ENCODE measurements around the gene ZBTB16. TPM values are rescaled to one million over a fixed set of nuclear protein-coding genes. Genes with fewer than 3 reads are reported as not detected.
A peak's percentile ranks its signal among the peaks of the same experiment; 100 is the strongest.

The ZBTB16 gene
- polyA plus RNA-seq, 3 donors = 4.1 to 12.3 (median 8.3) TPM

GRCh38 chr11:114172055-114172861 lies 112.7 kb downstream of the ZBTB16 start:
- H3K4me3 Mint-ChIP-seq = no peak overlapping the region
- 86% methylated on average over 12 of the region's 14 CpGs for WGBS (ENCODE audit: insufficient coverage)
- H3K27ac Mint-ChIP-seq = peak overlapping the region in 1 of 7 donors; percentile 6
- peaks cover 0 to 4% (median 0%) of the 10 kb centered on the region in 7 donors for H3K9me3 Mint-ChIP-seq
- no peak for DNase-seq
- no peak overlapping the region for H3K4me3 ChIP-seq (replicated peaks in 1 of 3; ENCODE audit: low read depth in 2 of 3, low read length in 3 of 3)
- H3K4me1 ChIP-seq (ENCODE audit: control insufficient read depth in 1 of 2, insufficient read depth in 2 of 2, low read length in 2 of 2) = peaks cover 9 to 24% of the 10 kb centered on the region in 2 donors
- peaks cover 44% of the 10 kb centered on the region for H3K4me1 Mint-ChIP-seq
- TF ChIP-seq CTCF (IDR thresholded peaks at IDR 0.05) = no peak
- intact Hi-C loops (cut with micrococcal nuclease) = loop anchor here in 1 of 2 donors (5.0 kb wide), 1 partner anchor 45 kb away; no protein-coding TSS in a partner anchor
- no peaks in the 10 kb centered on the region for H4K20me1 ChIP-seq (ENCODE audit: insufficient read depth, low read length)
- H3K9ac ChIP-seq (ENCODE audit: insufficient read depth, low read length, poor library complexity, severe bottlenecking) = no peak overlapping the region
- H3K9me3 ChIP-seq (replicated peaks in 1 of 2; ENCODE audit: control insufficient read depth in 1 of 2, insufficient read depth in 1 of 2, low read length in 2 of 2) = no peaks in the 10 kb centered on the region
- H3K4me2 ChIP-seq (replicated peaks; ENCODE audit: extremely low read depth, low read length, poor library complexity, severe bottlenecking) = no peak overlapping the region
- peaks cover 6 to 10% of the 10 kb centered on the region in 2 donors for H3K36me3 Mint-ChIP-seq
- H3K27me3 Mint-ChIP-seq (ENCODE audit: low read depth in 3 of 3) = peaks cover 5 to 11% (median 10%) of the 10 kb centered on the region in 3 donors
- H3K36me3 ChIP-seq (replicated peaks in 1 of 2; ENCODE audit: control insufficient read depth in 1 of 2, insufficient read depth in 2 of 2, low read length in 2 of 2) = no peaks in the 10 kb centered on the region
- H3K27me3 ChIP-seq (ENCODE audit: control insufficient read depth in 2 of 2, insufficient read depth in 2 of 2, low read length in 2 of 2) = no peaks in the 10 kb centered on the region
- H3K79me2 ChIP-seq (ENCODE audit: insufficient read depth, low read length) = no peaks in the 10 kb centered on the region
- H2AFZ ChIP-seq (ENCODE audit: insufficient read depth, low read depth, low read length, poor library complexity, severe bottlenecking) = no peak overlapping the region
- H3K27ac ChIP-seq (ENCODE audit: low read depth in 1 of 2, low read length in 2 of 2) = no peak overlapping the region

DNA sequence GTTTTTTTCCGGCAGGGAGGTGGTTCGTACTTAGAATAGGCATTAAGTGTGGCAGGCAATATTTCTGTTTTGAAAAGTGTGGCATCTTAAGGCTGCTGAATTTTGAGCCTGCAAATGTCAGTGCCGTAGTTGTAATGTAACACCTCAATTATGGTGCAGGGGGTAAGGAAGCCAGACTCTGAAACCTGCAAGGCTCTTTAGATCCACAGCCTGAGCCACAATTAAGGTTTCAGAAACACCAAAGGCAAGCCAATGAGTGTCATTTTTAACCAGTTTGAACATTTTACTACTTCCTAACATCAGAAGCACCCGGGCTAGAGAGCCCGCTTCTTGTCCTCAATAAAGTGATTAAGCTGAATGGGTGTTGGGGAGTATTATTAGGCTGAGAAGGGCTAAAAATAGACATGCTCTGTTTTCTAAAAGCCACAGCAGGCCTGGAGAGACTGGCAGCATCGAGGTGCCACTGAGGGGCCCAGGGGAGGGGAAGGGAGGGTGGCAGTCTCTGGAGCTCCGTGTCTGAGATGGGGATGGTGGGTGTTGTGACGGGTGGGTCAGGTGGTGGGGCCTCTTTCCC lies 113.4 kb downstream of the ZBTB16 start:
- Mint-ChIP-seq H3K4me3 (no peak overlapping the region), H3K27ac (no peak overlapping the region), H3K27me3 (ENCODE audit: low read depth in 3 of 3) (peaks cover 5 to 11% (median 9%) of the 10 kb centered on the region in 3 donors), H3K4me1 (peaks cover 37% of the 10 kb centered on the region), H3K36me3 (peaks cover 5 to 10% of the 10 kb centered on the region in 2 donors), H3K9me3 (peaks cover 0 to 4% (median 0%) of the 10 kb centered on the region in 7 donors)
- Histone ChIP-seq H3K4me1 (ENCODE audit: control insufficient read depth in 1 of 2, insufficient read depth in 2 of 2, low read length in 2 of 2) (peaks cover 2 to 17% of the 10 kb centered on the region in 2 donors), H3K9ac (ENCODE audit: insufficient read depth, low read length, poor library complexity, severe bottlenecking) (no peak overlapping the region), H2AFZ (ENCODE audit: insufficient read depth, low read depth, low read length, poor library complexity, severe bottlenecking) (no peak overlapping the region), H4K20me1 (ENCODE audit: insufficient read depth, low read length) (no peaks in the 10 kb centered on the region), H3K79me2 (ENCODE audit: insufficient read depth, low read length) (no peaks in the 10 kb centered on the region), H3K4me2 (replicated peaks; ENCODE audit: extremely low read depth, low read length, poor library complexity, severe bottlenecking) (no peak overlapping the region), H3K27ac (ENCODE audit: low read depth in 1 of 2, low read length in 2 of 2) (no peak overlapping the region), H3K36me3 (replicated peaks in 1 of 2; ENCODE audit: control insufficient read depth in 1 of 2, insufficient read depth in 2 of 2, low read length in 2 of 2) (no peaks in the 10 kb centered on the region), H3K27me3 (ENCODE audit: control insufficient read depth in 2 of 2, insufficient read depth in 2 of 2, low read length in 2 of 2) (no peaks in the 10 kb centered on the region), H3K9me3 (replicated peaks in 1 of 2; ENCODE audit: control insufficient read depth in 1 of 2, insufficient read depth in 1 of 2, low read length in 2 of 2) (no peaks in the 10 kb centered on the region), H3K4me3 (replicated peaks in 1 of 3; ENCODE audit: low read depth in 2 of 3, low read length in 3 of 3) (no peak overlapping the region)
- TF ChIP-seq CTCF (IDR thresholded peaks at IDR 0.05) = no peak
- 79% methylated on average over 4 of the region's 8 CpGs for WGBS (ENCODE audit: insufficient coverage)
- intact Hi-C loops (cut with micrococcal nuclease) = loop anchor here in 1 of 2 donors (5.0 kb wide), 1 partner anchor 46 kb away; no protein-coding TSS in a partner anchor
- DNase-seq = no peak
